ENCODE measurements around the gene TLE1. TPM values are rescaled to one million over a fixed set of nuclear protein-coding genes. Genes with fewer than 3 reads are reported as not detected.

TLE1 gene
- total RNA-seq, 1 donor from 2014 or later: 75.1 TPM

GRCh38 chr9:81686614-81687520 lies 2.5 kb downstream of the TLE1 start:
- Histone ChIP-seq H3K27ac (peak overlapping the region; percentile 87), H3K4me3 (peak overlapping the region; percentile 80 to 85), H3K9me3 (no peaks in the 10 kb centered on the region), H3K36me3 (peaks cover 0 to 8% of the 10 kb centered on the region in 2 donors), H3K4me1 (peaks cover 57% of the 10 kb centered on the region), H3K27me3 (no peaks in the 10 kb centered on the region)
- TF ChIP-seq CTCF (IDR thresholded peaks at IDR 0.05) (peak in 2 of 3 experiments; percentile 66 to 72), POLR2AphosphoS5 (IDR thresholded peaks at IDR 0.05; ENCODE audit: insufficient read depth in 1 of 2, low read depth in 1 of 2) (peak; percentile 39 to 80), POLR2A (IDR thresholded peaks at IDR 0.05) (no peak)
- DNase-seq (ENCODE audit: extremely low spot score in 2 of 2): peak in 1 of 2 donors; percentile 94
- intact Hi-C loops (cut with DNase I): loop anchor here (5.0 to 10.0 kb wide), 4 partner anchors 75 to 162 kb away; no protein-coding TSS in a partner anchor

GRCh38 chr9:81685763-81686613 lies 3.4 kb downstream of the TLE1 start:
- no peaks in the 10 kb centered on the region for H3K9me3 ChIP-seq
- DNase-seq (ENCODE audit: extremely low spot score in 2 of 2): no peak
- peak overlapping the region; percentile 80 to 85 for H3K4me3 ChIP-seq
- peaks cover 0 to 8% of the 10 kb centered on the region in 2 donors for H3K36me3 ChIP-seq
- peak overlapping the region; percentile 87 for H3K27ac ChIP-seq
- TF ChIP-seq POLR2A (IDR thresholded peaks at IDR 0.05) (no peak), POLR2AphosphoS5 (IDR thresholded peaks at IDR 0.05; ENCODE audit: insufficient read depth in 1 of 2, low read depth in 1 of 2) (no peak), CTCF (IDR thresholded peaks at IDR 0.05) (no peak)
- H3K27me3 ChIP-seq: no peaks in the 10 kb centered on the region
- intact Hi-C loops (cut with DNase I): loop anchor here (5.0 to 10.0 kb wide), 4 partner anchors 74 to 161 kb away; no protein-coding TSS in a partner anchor
- H3K4me1 ChIP-seq: peaks cover 64% of the 10 kb centered on the region

GRCh38 chr9:81684635-81685034 lies 4.7 kb downstream of the TLE1 start:
- intact Hi-C loops (cut with DNase I): loop anchor here (5.0 to 10.0 kb wide), 4 partner anchors 72 to 160 kb away; no protein-coding TSS in a partner anchor
- H3K27me3 ChIP-seq: no peaks in the 10 kb centered on the region
- H3K9me3 ChIP-seq: no peaks in the 10 kb centered on the region
- H3K4me3 ChIP-seq: no peak overlapping the region
- peaks cover 0 to 8% of the 10 kb centered on the region in 2 donors for H3K36me3 ChIP-seq
- peaks cover 68% of the 10 kb centered on the region for H3K4me1 ChIP-seq
- DNase-seq (ENCODE audit: extremely low spot score in 2 of 2): no peak
- H3K27ac ChIP-seq: no peak overlapping the region
- no peak for TF ChIP-seq POLR2AphosphoS5 (IDR thresholded peaks at IDR 0.05; ENCODE audit: insufficient read depth in 1 of 2, low read depth in 1 of 2)
- TF ChIP-seq CTCF (IDR thresholded peaks at IDR 0.05): no peak
- no peak for TF ChIP-seq POLR2A (IDR thresholded peaks at IDR 0.05)

GRCh38 chr9:81683704-81684103 lies 5.6 kb downstream of the TLE1 start:
- H3K27me3 ChIP-seq: no peaks in the 10 kb centered on the region
- intact Hi-C loops (cut with DNase I): loop anchor here (10.0 kb wide), 3 partner anchors 89 to 161 kb away; no protein-coding TSS in a partner anchor
- no peak for TF ChIP-seq CTCF (IDR thresholded peaks at IDR 0.05)
- no peak for TF ChIP-seq POLR2A (IDR thresholded peaks at IDR 0.05)
- TF ChIP-seq POLR2AphosphoS5 (IDR thresholded peaks at IDR 0.05; ENCODE audit: insufficient read depth in 1 of 2, low read depth in 1 of 2): no peak
- peaks cover 0 to 8% of the 10 kb centered on the region in 2 donors for H3K36me3 ChIP-seq
- peaks cover 71% of the 10 kb centered on the region for H3K4me1 ChIP-seq
- H3K4me3 ChIP-seq: no peak overlapping the region
- H3K9me3 ChIP-seq: no peaks in the 10 kb centered on the region
- DNase-seq (ENCODE audit: extremely low spot score in 2 of 2): no peak
- no peak overlapping the region for H3K27ac ChIP-seq
